Measurements from ENCODE around the gene BTF3L4. TPM values are rescaled to one million over a fixed set of nuclear protein-coding genes. Genes with fewer than 3 reads are reported as not detected.
"Not testable (repeated sequence)": the region's sequence is repeated elsewhere in the genome, so short reads cannot be mapped to it uniquely, and the experiment has no call there.

BTF3L4 gene
- polyA plus RNA-seq (ENCODE audit: insufficient read length in 3 of 3) = 10 to 100 TPM; 70.3 to 78.6 (median 71.1) TPM
- long read RNA-seq, donor 1, full-length matches to known transcripts = 54 of 54 reads
- long read RNA-seq, donor 1, partial matches to known transcripts = 0 of 54 reads
- long read RNA-seq, donor 1, other reads (novel, unspliced or antisense) = 0 of 54 reads
- long read RNA-seq, donor 2, full-length matches to known transcripts = 72 of 72 reads
- long read RNA-seq, donor 2, partial matches to known transcripts = 0 of 72 reads
- long read RNA-seq, donor 2, other reads (novel, unspliced or antisense) = 0 of 72 reads
- long read RNA-seq, donor 3, full-length matches to known transcripts = 45 of 45 reads
- long read RNA-seq, donor 3, partial matches to known transcripts = 0 of 45 reads
- long read RNA-seq, donor 3, other reads (novel, unspliced or antisense) = 0 of 45 reads
- long read RNA-seq, donor 4, full-length matches to known transcripts = 66 of 66 reads
- long read RNA-seq, donor 4, partial matches to known transcripts = 0 of 66 reads
- long read RNA-seq, donor 4, other reads (novel, unspliced or antisense) = 0 of 66 reads
- long read RNA-seq, donor 5, full-length matches to known transcripts = 40 of 40 reads
- long read RNA-seq, donor 5, partial matches to known transcripts = 0 of 40 reads
- long read RNA-seq, donor 5, other reads (novel, unspliced or antisense) = 0 of 40 reads
- long read RNA-seq, donor 6, full-length matches to known transcripts = 45 of 45 reads
- long read RNA-seq, donor 6, partial matches to known transcripts = 0 of 45 reads
- long read RNA-seq, donor 6, other reads (novel, unspliced or antisense) = 0 of 45 reads
- long read RNA-seq, donor 7, full-length matches to known transcripts = 64 of 64 reads
- long read RNA-seq, donor 7, partial matches to known transcripts = 0 of 64 reads
- long read RNA-seq, donor 7, other reads (novel, unspliced or antisense) = 0 of 64 reads
- long read RNA-seq, donor 8, full-length matches to known transcripts = 25 of 25 reads
- long read RNA-seq, donor 8, partial matches to known transcripts = 0 of 25 reads
- long read RNA-seq, donor 8, other reads (novel, unspliced or antisense) = 0 of 25 reads
- long read RNA-seq, donor 9, full-length matches to known transcripts = 74 of 87 reads
- long read RNA-seq, donor 9, partial matches to known transcripts = 13 of 87 reads
- long read RNA-seq, donor 9, other reads (novel, unspliced or antisense) = 0 of 87 reads
- long read RNA-seq, donor 10, full-length matches to known transcripts = 54 of 59 reads
- long read RNA-seq, donor 10, partial matches to known transcripts = 5 of 59 reads
- long read RNA-seq, donor 10, other reads (novel, unspliced or antisense) = 0 of 59 reads
- long read RNA-seq, donor 11, full-length matches to known transcripts = 44 of 69 reads
- long read RNA-seq, donor 11, partial matches to known transcripts = 25 of 69 reads
- long read RNA-seq, donor 11, other reads (novel, unspliced or antisense) = 0 of 69 reads
- long read RNA-seq, donor 12, full-length matches to known transcripts = 80 of 109 reads
- long read RNA-seq, donor 12, partial matches to known transcripts = 29 of 109 reads
- long read RNA-seq, donor 12, other reads (novel, unspliced or antisense) = 0 of 109 reads
- long read RNA-seq, donor 13, full-length matches to known transcripts = 24 of 24 reads
- long read RNA-seq, donor 13, partial matches to known transcripts = 0 of 24 reads
- long read RNA-seq, donor 13, other reads (novel, unspliced or antisense) = 0 of 24 reads
- long read RNA-seq, donor 14 = 0 reads
- long read RNA-seq, donor 15, full-length matches to known transcripts = 63 of 68 reads
- long read RNA-seq, donor 15, partial matches to known transcripts = 5 of 68 reads
- long read RNA-seq, donor 15, other reads (novel, unspliced or antisense) = 0 of 68 reads
- long read RNA-seq, donor 16, full-length matches to known transcripts = 77 of 154 reads
- long read RNA-seq, donor 16, partial matches to known transcripts = 77 of 154 reads
- long read RNA-seq, donor 16, other reads (novel, unspliced or antisense) = 0 of 154 reads

DNA sequence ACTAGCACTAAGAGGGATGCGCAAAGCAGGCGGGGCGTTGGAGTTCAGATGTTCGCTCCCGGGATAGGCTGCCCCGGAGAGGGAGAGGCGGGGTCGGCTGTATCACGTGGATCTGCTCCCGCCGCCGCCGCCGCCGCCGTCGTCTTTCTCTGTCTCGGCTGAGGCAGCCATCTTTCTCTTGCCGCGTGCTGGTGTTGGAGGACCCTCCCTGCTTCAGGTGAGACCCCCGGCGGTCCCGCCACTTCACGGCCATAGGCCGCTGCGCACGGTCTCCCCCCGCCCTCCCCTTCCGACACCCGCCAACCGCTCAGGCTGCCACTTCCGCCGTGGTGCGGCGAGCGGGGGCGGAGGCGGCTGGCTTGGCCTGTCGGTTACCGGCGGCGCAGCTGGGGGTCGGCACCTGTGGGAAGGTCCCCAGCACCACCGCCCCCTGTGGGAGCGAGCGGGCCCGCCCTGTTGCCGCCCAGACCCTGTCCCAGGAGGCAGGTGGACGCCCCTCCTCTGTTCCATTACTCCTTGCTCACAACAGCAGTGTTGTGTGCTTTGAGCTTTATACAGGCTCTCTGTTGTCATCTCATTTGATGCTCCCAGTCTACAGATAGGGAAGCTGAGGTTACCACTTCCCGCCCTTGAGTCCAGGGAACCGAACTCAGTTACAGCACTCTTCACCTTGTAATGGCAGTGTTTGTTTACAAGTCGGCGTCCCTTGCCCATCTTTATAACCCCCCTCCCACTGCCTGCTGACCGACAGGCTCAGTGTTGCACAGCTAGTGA, at the start of gene BTF3L4:
BTF3L4 (plus strand) TSS at position 133 of the 774 bp plus-strand sequence. CDS start 3,553 bp downstream, outside the sequence.
- DNase-seq = peak; percentile 95

DNA sequence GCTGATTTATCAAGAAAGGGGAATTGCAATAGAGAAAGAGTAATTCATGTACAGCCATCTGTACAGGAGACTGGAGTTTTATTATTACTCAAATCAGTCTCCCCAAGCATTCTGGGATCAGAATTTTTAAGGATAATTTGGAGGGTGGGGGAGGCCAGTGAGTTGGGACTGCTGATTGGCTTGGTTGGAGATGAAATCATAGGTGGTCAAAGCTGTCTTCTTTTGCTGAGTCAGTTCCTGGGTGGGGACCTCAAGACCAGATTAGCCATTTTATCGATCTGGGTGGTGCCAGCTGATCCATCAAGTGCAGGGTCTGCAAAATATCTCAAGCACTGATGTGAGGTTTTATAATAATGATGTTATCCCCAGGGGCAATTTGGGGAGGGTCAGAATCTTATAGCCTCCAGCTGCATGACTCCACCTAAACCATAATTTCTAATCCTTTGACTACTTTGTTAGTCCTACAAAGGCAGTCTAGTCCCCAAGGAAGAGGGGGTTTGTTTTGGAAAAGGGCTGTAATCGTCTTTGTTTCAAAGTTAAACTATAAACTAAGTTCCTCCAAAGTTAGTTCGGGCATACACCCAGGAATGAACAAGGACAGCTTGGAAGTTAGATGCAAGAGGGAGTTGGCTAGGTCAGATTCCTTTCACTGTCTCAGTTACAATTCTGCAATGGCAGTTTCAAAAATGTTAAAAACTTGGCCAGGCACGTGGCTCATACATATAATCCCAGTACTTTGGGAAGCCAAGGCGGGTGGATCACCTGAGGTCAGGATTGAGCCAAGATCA, 48.7 kb upstream of the BTF3L4 start:
- DNase-seq = no peak

DNA sequence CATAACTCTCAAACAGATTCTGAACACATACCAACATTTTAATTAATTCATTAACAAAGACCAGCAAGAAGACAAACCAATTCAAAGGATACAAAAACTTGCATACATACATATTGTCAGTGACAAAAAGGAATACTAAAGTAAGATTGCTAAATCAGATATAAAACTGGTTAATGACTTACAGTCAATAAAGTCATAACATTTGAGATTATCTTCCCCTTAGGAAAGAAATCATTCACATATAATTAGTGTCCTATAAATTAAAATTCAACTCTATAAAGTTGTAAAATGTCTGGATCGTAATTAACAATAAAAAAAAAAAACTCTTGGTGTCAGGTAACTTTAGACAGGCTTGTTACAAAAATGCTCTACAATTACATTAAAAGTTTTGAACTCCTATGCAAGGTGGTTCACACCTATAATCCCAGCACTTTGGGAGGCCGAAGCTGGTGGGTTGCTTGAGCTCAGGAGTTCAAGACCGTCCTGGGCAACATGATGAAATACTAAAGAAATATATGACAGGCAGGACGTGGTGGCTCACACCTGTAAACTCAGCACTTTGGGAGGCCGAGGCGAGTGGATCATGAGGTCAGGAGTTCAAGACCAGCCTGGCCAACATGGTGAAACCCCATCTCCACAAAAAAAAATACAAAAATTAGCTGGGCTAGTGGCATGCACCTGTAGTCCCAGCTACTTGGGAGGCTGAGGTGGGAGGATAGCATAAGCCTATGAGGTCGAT, 47.9 kb upstream of the BTF3L4 start:
- DNase-seq = no peak

DNA sequence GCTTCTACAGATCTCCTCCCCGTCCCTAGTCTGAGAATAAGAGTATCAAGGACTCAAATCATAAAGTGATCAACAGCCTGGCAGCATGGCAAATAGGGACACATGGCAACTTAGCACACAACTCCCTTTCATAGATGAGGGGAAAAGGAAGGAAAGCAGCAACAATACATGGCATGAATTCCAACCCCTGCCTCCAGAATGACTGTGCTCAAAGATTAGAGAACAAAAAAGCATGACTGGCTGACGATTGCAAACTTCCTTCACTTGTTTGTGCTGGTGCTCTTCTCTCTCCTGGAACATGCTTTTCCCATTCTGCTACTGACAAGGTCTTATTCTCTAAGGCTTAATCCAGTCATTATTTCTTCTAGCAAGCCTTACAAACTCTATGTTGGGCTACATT, 34.0 kb upstream of the BTF3L4 start:
- DNase-seq = no peak

DNA sequence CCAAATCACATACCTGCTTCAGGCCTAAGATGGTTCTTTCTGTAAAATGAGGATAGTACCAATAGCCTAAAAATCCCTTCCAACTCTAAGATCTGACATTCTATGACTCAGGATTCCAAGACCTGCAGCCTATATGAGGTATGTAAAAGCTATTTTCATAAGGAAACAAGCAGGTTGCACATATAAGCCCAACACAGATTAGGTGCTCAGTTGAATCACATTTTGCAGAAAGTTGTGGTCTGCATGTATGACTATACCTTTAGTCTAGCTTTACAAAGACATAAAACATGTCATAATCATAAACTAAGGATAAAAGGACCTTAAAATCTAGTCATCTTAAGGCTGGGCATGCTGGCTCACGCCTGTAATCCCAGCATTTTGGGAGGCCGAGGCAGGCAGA, 29.8 kb upstream of the BTF3L4 start:
- DNase-seq = no peak

DNA sequence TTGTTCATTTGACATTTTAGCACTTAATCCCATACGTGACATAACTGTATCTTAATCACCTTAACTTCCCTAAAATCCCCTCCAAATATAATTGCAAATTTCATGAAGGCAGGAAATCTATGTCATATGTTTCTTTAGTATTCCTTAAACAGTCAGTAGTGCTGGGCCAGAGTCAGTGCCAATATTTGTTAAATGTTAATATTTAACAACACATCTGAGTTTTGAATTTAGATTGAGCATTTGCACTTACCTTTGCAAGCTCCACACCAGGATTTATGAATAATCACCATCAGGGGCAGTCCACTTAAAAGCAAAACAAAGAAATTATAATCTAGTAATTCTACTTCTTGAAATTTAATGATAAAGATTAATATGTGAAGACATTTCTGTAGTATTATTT, 27.8 kb upstream of the BTF3L4 start:
- no peak for DNase-seq

DNA sequence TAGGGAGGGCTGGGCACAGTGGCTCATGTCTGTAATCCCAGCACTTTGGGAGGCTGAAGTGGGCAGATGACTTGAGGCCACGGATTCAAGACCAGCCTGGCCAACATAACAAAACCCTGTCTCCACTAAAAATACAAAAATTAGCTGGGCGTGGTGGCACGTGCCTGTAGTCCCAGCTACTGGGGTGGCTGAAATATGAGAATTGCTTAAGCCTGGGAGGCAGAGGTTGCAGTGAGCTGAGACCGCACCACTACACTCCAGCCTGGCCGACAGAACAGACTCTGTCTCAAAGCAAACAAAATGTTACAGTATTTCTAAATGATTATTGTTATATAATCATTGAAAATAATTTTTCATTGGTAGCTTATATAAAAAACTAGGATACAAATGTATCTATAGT, 27.3 kb upstream of the BTF3L4 start:
- DNase-seq = not testable (repeated sequence)

DNA sequence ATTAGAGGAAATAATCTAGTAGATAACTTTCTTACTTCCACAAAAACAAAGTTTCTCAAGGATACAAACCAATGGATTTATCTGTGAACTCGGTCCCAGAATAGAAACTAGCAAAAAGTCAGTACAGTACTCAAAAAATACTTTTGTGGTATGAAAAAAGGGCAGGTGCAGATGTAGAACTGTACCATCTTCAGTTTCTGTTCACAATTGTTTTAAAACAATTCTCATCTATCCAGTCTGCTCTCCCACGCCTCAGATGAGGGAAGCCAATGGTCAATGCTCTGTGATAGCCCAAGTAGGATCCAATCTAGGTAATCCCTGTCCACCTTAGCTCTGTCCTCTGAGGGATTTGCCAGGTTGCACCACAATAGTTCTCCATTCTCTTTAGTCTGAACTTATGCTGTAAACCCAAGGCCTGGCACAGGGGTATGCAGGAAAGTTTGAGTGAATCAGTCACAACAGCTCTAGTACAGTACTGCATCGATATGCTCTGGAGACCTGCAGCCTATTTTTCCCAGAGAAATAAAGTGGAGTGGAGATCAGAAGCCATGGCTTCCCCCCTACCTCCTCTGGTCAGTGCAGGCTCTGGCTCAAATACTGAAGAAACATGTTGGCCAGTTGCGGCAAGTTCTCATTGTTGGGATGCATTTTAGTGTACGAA, 23.8 kb upstream of the BTF3L4 start:
- no peak for DNase-seq

DNA sequence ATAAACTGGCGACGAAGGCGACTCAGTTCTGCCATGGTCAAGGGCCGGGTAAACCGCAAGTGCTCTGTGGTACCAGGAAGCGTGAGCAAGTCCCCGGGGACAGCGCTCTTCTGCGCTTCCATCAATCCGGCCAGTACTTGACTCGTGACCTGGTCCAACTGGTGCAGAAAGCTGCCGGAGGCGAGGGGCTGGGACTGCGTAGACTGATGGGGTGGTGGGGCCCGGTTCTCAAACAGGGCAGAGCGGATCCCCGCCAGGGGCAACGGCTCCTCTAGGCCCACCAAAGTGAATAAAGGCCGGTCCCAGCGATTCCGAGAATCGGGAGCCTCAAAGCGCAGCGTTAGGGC, 23.3 kb upstream of the BTF3L4 start:
- no peak for DNase-seq

DNA sequence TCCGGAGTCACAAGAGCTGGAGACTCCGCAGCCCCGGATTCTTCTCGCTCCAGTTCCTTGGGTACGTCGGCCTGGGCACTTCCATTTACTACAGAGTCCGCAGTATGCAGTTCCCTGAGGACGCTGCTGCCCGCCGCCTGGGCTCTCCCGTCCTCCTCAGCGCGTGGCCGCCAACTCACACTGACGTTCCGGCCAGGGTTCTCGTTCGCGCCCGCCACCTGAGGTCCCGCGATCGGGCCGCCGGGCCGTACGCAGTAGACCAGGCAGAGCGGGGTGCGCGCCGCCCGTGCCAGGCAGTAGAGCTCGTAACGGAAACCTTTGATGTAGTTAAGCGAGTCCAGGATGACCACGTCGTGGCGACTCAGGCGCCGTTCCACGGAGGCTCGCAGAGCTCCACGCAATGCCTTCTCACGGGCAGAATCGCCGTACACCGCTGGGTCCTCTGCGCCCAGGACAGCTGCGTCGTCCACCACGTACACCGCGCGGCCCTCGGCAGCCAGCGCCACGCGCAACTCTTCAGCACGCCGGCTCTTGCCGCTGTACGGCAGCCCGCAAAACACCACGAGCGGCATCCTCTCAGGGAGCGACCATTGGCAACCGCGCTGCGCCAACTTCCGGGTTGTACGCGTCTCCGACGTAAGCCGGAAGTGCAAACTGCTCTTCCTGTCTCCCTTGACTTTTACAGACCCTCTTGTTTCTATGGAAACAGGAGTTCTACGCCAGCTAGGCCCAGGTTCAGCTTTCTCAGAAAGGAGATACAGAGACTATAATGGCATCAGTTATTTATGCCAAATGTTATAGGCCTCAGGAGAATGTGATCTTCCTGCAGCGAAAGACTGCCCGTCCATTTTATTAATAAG, 22.7 kb upstream of the BTF3L4 start, which contains the start of gene KTI12:
KTI12 (minus strand) TSS at position 621 of the 860 bp plus-strand sequence; CDS start at position 572, 49 bp downstream.
- DNase-seq = peak; percentile 91

DNA sequence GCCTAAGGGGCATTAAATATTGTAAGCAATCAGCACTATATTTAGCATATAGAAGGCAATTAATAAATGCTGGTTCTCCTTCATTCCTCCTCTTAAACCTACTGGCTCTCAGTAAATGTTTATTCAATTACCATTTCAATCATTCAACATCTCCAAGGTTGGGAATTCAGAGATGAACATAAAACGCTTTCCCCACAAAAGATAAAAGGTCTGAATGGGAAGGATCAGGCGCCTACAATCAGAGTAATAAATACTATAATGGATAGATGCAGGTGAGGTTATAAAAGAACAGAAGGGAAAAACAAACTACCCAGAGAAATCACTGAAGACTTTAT, 22.1 kb upstream of the BTF3L4 start:
- DNase-seq = no peak

DNA sequence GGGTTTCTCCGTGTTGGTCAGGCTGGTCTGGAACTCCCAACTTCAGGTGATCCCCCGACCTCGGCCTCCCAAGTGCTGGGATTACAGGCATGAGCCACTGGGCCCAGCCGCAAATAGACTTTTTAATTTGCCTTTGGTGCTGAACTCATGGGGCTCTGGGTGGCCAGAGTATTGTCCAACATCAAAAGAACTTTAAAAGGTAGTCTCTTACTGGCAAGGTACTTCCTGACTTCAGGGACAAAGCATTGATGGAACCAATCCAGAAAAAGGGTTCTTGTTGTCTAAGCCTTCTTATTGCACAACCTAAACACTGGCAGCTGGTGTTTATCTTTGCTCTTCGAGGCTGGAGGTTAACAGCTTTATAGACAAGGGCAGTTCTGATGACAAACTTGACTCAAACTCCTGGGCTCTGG, 18.7 kb upstream of the BTF3L4 start:
- no peak for DNase-seq

DNA sequence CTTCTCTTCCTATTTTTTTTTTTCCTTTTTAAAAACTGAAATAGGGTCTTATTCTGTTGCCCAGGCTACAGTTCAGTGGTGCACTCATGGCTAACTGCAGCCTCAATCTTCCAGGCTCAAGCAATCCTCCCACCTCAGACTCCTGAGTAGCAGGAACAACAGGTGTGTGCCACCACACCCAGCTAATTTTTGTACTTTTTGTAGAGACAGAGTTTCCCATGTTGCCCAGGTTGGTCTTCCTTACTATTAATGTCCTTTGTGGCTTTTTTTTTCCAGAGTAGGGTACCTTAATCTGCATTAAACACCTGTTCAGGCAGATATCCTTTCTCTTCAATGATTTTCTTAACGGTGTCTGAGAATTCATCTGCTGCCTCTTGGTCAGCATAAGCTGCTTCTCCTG, 18.2 kb upstream of the BTF3L4 start:
- no peak for DNase-seq

DNA sequence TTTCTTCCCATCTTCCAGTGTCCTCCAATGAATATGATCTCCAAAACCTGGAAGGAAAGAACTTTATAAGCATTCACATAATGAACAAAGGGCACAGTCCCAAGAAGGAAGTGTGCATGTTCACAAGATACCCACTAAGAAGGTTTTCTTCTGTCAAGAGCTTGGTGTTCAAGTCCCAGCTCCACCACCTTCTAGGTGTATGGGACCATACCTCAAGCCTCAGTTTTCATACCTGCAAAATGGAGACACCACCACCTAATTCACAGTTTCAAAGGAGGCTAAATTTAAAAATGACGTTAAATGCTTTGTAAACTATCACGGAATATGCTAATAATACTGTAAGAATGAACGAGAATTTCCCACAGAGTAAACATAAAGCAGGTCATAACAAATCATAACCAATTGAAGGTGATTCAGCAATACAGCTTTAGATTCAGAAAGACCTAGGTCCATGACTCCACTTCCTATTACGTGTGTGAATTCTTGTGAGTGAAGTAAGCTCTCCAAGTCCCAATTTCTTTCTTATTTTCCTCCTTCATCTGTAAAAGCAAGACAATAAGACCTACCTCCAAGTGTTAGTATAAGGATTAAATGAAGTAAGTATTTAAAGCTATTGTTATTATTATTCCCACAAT, 14.4 kb upstream of the BTF3L4 start:
- no peak for DNase-seq

DNA sequence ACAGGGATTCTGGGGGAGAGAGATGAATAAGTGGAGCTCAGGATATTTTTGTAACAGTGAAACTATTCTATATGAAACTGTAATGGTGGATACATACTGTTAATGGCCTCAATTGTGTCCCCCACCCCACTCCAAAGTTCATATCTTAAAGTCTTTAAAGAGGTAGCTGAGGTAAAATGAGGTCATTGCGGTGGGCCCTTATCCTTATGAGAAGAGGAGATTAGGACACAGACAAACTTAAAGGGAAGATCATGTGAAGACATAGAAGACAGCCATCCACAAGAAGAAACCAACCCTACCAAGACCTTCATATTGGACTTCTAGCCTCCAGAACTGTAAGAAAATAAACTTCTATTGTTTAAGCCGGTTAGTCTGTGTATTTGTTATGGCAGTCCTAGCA, 10.9 kb upstream of the BTF3L4 start:
- no peak for DNase-seq

DNA sequence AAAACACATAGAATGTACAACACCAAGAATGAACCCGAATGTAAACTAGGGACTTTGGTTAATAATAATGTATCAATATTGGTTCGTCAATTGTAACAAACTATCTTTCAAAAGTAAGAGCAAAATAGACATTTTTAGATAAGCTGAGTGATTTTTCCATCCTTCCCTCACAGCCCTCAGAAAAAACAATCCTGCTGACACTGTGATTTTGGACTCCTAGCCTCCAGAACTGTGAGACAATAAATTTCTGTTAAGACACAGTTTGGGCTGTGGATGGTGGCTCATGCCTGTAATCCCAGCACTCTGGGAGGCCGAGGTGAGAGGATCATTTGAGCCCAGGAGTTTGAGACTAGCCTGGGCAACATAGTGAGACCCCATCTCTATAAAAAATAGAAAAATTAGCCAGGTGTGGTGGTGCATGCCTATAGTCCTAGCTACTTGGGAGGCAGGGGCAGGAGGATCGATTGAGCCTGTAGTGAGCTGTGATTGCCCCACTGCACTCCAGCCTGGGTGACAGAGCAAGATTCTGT, 10.4 kb upstream of the BTF3L4 start:
- not testable (repeated sequence) for DNase-seq
